Measurements from ENCODE around the gene LTB4R2.
"Not testable (repeated sequence)": the region's sequence is repeated elsewhere in the genome, so short reads cannot be mapped to it uniquely, and the experiment has no call there.

The LTB4R2 gene

DNA sequence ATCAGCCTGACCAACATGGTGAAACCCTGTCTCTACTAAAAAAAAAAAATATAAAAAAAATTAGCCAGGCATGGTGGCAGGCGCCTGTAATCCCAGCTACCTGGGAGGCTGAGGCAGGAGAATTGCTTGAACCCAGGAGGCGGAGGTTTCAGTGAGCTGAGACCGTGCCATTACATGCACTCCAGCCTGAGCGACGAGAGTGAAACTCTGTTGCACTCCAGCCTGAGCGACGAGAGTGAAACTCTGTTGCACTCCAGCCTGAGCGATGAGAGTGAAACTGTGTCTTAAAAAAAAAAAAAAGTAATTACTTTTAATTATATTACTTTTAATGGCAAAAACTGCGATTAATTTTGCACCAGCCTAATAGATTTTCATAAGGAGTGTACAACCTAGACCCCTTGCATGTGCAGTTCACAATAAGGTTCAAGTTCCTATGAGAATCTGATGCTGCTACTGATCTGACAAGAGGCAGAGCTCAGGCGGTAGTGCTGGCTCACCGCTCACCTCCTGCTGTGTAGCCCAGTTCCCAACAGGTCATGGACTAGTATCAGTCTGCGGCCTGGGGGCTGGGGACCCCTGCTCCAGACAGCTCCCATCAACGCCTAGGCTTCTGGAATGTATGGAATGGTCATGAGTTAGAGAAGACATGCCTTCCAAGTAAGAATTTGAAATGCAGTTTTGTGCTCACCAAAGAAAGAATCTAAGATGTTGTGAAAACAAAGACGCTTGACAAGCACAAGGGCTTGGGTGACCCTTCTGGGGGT lies 11.5 kb downstream of the LTB4R2 start:
- no peak for FAIRE-seq

DNA sequence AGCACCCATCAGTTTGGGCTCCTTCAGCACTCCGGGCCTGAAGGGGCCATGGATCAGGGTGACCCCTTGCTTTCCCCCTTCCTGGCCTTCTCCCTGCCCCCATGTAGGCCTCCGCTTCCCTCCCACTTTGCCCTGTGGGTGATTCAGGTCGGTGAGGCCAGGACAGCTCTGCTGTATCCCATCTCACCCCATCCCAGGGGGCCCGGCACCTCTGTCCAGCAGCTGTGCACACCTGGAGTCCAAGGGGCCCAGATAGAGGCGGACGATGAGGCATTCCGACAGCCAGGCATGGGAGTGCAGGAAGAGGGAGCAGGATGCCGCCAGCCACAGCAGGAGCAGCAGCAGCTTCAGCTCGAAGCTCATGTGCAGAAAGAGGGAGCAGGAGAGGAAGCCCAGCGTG lies 12.7 kb downstream of the LTB4R2 start:
- no peak for FAIRE-seq

DNA sequence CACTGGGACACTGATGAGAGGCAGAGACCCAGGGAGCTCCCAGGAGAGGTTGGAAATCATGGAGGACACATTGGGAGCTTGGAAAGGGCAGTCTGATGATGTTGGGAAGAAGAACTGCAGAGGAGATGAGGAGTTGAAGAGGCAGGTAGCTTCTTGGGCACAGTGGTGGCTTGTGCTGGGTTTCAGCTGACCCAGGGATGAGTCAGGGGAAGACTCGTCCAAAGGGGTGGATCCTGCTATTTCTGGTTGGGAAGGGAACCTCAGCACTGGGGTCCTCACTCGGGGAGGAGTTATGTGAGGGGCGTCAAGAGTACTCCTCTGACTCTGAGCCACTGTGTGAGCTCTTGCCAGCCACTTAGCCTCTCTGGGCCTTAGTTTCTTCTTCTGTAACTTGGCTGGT lies 13.4 kb downstream of the LTB4R2 start:
- no peak for FAIRE-seq

DNA sequence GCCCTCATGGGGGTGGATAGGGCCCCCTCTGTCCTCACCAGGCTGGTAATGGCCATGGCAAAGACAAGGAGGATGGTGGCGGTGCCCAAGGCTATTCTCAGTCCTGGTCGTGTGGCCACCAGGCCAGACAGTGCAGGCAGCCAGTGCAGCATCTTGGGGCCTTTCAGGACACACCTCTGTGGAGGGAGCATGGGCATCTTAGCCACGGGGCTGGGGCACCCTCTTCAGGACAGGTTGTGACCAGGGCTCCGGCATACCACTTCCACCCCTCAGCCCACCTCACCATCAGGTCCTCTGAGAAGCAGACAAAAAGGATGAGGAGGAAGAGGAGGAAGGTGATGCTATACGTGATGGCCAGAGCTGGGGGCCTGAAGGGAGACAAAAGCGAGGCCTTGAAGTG lies 14.1 kb downstream of the LTB4R2 start:
- no peak for FAIRE-seq

DNA sequence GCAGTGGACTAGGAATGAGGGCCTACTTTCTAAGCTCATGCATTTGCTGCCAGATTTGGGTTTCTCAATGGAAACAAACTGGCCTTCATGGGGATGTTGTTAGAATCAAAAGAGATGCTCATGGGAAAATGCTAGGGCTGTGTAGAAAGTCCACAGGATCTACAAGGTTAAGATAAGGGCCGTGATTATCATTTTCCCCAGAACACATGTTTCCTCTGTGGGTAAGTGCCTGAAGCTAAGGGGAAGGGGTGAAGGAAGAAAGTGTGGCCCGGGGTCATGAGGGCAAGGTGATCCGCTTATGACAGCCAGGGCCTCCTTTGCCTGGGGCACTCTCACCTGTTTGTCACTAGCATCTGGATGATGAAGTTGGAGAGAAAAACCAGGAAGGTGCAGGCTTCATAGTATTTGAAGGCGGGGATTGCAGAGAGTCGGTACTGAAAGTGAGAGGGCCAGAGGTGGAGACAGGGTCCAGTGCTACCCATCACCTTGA lies 15.1 kb downstream of the LTB4R2 start:
- FAIRE-seq: no peak

DNA sequence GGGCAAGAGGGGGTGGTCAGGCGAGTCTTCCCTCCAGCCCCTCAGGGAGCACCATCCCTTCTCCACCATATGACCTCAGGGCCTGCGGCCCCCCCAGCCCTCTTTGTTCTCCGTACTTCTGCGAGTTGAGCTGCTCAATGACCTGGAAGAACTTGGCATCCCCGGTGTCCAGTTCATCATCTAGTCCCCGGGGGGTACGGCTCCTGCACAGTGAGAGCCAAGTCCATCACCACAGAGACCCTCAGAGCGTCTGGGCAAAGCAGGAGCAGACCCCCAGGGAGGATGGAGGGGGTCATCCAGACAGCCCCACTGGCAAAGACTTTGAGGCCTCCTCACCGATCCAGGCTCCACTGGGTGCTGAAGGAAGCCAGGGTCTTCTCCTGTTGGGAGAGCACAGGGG lies 16.0 kb downstream of the LTB4R2 start:
- no peak for FAIRE-seq

DNA sequence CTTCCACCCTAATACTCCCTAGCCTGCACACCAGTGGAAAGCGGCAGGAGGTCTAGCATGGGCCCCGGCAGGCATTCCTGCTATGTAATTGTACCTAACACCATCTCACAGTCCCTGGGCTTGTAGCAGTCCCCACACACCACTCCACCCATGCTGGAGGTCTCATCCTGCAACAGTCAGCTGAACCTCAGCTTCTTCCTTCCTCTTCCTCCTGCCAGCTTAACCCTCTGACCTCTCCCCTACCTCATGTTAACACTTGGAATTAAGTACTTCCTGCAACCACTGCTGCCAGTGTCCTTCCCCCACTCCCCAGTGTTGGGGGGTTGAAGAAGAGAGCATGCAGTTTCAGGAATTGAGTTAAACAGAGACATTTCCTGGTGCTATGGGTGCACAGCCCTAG lies 17.4 kb downstream of the LTB4R2 start:
- FAIRE-seq: no peak

DNA sequence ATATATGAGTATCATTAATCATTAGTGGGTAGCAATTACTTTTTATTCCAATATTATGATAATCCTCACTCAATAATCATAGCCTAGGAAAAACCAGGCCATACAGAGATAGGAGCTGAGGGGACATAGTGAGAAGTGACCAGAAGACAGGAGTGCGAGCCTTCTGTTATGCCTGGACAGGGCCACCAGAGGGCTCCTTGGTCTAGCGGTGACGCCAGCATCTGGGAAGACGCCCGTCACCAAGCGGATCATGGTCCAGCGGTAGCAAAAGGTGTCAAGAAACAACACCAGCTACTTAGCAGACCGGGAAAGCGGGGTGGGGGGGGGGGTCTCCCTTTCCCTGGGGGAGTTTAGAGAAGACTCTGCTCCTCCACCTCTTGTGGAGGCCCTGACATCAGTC lies 18.0 kb downstream of the LTB4R2 start:
- not testable (repeated sequence) for FAIRE-seq

DNA sequence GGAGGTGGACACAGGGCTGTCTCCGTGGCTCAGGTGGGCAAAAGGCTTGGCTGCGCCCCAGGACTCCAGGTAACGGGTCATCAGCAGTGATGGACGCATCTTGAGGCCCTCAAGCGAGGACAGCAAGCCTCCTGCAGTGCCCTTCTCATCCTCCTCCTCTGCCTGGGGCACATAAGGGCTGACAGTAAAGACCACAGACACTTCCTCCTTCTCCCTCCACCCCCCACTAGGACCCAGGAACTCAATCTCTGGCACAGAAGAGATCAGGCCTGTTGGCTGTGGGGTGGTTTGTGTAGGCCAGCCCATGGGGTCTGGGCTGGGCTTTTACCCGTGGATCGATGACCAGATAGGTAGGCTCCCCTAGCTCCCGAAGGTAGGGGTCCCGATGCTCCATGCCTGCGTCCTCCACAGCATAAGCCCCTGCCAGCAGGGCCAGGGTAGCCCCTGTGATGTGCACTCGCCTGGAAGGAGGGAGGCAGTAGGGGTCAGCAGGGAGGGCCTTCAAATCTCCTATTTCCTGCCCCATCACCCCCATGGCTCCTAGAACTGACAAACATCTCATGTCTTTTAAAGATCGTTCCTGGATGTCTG lies 19.2 kb downstream of the LTB4R2 start:
- no peak for FAIRE-seq

DNA sequence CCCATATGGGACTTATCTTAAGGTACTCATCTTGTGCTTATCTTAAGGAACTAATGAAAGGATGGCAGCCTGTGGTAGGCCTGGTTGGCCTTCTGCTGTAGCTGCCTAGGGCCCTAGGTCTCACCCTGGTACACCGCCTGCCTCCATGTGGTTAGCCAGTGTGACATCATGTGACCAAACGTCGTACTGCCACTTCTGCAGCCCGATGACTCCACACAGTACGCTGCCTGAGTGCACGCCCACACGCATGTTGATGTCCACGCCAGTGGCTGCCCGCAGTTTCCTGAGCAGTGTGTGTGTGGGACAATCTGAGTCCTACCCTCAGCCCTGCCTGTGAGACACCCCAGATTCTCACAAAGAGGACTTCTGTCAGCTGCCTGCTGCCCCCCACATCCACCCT lies 19.8 kb downstream of the LTB4R2 start:
- FAIRE-seq: no peak

DNA sequence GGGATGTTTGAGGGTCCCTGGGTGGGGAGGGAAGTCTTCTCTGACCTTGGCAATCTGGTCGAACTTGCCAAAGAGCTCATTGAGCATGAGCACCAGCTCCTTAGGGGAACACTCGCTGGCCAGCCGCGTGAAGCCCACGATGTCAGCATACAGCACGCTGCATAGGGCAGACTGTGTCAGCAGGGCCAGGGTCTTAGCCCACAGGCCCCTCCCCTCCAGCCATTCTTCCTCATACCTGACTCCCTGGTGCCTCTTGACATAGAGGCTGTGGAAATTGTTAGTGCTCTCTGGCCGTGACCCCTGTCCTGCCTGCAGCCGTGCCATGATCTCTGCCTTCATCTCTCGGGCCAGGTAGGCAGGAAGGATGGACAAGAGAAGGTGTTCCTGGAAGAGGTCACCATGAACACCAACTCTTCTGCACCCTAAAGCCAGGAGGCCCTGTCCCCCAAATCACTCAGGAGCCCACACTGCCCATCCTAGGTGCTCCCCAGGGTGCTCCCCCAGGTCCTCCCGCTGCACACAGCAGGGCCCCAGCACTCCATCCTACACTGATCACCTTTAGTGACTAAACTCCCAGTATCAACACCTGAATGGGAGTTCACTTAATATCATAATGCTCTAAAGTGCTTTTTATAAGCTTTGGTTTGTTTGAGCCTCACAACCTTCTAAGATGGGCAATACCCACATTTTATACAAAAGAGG lies 21.2 kb downstream of the LTB4R2 start:
- FAIRE-seq: no peak

DNA sequence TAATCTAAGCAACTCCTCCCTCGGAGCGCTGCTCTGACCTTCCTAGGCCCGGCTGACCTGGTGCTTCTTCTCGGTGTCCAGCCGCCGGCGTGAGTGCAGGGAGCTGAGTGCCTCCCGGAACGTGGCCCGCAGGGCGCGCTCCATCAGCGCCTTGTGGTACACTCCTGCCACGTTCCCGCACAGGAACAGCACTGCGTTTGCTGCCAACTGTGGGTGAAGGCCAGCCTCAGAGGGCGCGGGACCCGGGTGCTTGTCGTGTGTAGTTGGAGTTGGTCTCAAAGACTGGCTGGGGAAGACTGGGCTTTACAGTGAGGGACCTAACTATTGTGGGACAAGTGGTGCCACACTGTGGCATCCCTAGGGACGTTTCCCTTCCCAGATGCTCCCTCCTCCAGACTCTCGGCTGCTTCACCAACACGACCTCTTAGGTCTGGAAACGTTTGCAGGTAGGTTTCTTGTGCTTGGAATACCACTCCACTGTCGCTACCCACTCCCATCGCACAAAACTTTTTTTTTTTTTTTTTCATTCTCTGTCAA lies 21.9 kb downstream of the LTB4R2 start:
- FAIRE-seq: no peak

DNA sequence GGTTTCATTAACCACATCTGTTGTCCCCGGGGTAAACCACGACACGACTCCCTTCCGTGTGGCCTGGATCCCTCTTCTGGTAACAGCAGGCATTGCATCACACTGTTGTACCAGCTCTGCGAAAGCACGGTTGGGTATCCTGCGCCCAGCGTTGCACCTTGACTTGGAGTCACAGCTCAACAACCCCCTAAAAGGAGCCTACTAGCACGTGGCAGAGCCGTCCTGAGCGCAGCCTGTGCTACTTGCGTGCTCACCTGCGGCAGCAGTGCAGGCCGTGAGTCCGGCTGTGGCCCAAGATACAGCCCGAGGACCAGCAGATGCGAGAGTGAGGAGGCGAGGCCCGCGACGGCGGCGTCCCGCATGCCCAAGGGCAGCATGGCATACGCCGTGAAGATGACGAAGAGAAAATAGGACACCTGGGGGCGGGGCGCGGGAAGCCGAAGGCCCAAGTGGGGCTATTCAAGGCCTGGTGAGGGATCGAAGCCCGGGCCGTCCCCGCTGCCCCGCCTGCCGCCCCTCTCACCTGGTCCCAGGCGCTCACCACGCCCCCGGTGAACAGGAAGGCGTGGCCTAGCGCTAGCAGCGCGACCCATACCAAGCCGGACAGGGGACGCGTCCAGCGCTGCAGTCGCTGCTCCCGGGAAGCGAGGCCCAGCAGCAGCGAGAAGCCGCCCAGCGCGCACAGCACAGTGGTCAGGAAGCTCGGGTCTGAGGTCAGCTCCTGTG lies 22.5 kb downstream of the LTB4R2 start:
- FAIRE-seq: no peak

DNA sequence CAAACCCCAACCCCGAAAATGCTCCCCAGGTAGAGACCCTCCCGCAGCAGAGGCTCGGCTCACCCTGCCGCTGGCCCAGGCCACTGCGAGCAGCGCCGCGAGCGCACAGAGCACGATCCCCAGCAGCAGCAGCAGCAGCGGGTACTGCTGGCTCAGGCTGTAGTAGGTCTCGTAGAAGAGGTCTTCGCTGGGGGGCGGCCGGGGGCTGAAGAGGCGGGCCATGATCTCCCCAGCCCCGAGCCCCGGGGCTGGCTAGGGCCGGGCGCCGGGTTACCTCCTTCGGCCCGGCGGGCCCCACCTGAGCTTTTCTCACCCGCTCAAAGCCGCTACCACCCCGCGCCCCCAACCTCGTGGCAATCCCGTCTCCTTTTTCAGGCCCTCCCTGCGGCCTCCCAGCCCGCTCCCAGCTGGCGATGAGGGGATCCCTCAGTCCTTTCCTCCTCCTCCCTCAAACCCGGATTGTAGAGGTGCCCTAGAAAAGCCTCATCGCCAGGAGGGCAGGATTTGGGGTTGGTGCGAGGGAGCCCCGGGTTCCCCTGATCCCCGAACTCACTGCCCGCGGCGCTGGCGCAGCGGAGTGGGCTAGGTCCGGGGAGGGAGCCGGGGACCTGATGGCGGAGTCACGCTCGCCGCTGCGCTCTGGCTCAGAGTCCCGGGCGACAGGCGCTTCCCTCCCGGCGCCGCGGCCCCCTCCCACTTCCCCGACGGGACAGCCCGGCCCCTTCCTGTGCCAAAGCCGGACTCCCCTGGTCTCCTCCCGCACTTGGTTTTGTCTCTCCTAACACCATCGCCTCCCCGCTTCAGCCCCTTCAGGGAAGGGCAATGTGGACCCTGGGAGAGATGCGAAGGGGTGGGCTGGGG lies 24.7 kb downstream of the LTB4R2 start, which contains the start of gene ADCY4:
ADCY4 (minus strand) TSS at position 641 of the 861 bp plus-strand sequence; CDS start at position 222, 419 bp downstream.
- FAIRE-seq: no peak

DNA sequence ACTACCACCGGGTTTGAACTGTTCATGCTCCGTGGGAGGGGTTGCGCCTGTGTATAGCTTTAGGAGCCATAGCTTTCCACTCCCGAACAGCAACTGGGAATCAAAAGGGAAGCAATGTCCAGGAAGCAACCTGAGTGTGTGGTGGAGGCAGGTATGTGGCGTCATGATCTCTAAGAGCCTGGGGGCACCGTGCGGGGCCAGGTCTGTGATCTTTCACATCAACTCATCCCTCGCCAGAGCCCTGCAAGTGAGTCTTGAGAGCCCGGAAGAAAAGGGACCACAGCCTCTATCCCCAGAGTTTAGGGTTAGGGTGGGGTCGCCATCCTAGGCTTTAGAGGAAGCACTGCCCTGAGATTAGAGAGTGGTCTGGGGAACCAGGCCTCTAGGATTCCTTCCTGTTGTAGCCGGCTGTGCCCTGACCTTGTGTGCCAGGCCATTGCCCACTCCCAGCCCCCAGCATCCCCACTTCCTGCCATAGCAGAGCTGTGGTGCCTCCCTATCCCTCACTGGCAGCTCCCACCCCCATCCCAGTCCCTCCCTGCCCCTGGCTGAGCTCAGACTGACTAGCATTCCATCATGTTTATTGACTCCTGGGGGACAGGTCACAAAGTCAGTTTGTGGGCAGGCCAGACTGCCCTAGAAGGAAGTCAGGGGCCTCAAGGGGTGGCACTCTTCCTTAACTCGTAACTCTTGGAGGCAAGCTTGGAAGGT lies 25.7 kb downstream of the LTB4R2 start:
- FAIRE-seq: no peak

DNA sequence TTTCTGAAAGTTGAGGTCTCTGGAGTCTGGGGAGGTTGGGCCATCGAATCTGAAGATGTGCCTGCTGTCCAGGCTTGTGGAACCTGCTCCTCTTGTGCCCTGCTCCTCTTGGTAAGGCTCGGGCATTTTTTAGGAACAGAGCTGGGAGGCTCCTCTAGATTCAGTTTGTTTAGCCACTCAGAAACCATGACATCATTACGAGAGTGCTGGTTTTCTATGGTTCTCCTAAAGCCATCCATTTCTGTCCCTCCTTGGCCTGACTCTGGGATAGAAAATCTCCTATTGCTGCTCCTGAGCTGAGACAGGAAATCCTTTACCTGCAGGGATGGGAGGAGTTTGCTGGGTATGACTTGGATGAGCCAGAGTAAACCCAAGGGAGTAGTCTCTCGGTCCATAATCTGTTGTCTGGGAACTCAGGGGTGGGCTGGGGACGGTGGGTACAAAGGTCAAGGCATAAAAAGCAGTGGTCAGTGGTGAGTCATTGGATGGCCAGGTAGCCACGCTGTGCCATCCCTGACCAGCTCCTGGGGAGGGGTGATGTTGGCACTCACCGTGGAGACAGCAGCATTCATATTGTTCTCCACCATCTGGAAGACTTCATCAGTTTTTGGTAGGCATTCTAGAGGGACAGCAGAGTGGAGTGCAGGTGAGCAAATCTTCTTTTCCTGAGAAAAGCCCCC lies 27.3 kb downstream of the LTB4R2 start:
- FAIRE-seq: no peak

DNA sequence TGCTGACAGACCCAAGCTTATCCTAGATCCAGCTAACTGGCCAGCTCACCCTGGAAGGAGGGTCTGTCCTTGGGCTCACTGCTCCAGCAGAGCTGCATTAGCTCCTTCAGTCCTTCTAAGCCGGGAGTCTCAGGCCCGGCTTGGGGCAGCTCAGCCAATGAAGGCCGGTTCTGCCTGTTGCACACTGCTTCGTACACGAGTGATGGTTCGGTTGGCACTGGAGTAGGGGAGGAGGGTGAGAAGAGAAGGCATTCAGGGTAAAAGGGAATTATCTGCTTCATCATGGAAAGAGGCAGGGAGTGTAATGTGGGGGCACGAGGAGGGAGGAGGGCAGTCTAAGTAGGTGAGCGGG lies 27.9 kb downstream of the LTB4R2 start:
- no peak for FAIRE-seq

DNA sequence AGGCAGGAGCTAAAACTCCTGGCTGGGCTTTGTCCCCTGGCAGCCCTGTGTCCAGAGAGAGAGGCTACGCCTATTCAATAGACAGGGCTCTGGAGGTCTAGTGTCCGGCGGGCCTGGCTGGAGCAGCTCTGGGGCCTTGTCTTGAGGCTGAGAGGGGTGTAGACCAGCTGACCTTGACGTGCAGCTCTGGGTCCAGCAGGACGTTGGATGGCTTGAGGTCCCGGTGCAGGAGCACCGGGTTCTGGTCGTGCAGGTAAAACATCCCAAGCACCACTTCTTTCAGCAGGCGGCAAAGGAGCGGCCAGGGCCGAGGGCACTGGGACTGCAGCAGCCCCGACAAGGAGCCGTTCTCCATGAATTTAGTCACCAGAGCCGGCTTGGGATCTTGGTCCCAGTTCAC lies 28.9 kb downstream of the LTB4R2 start:
- no peak for FAIRE-seq

DNA sequence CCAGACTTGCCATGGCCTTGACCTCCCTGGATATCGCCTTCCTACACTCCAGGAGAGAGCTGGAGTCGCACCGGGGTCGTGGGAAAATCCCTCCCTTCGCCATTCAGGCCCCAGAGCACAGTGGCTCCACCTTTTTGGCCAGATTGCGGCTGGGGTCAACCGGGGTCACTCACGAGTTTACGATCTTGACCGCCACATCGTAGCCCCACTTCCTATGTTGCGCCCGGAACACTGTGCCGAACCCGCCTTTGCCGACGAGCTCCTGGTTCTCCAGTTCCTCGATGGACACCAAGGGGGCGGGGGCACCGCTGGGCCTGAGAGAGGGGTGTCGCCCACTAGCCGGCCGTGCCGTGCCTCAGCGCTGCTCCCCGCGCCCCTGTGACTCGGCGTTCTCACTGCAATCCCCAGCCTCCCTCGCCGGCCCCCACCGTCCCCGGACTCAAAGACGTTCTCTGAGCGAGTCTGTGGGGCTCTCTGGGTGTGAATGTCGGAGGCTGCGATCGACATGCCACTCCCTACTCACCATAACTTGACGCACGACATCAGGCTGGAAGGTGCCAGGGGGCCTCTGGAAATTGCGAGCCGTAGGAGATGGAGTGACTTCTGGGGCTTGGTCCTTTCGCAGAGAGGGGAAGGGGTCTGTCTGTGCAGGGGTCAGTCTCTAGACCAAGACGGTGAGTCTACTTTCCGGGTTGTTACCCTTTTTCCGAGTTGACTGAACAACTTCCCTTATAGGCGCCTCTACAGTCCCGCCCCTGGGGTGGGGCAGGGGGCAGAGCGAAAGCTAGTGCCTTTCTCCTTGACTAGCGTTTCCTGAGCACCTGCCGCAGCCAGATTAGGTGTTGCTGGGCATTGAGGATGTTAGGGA lies 29.6 kb downstream of the LTB4R2 start, which contains the start of gene RIPK3:
RIPK3 (minus strand) TSS at position 708 of the 868 bp plus-strand sequence; CDS start at position 543, 165 bp downstream.
- FAIRE-seq: no peak
